Measurements from ENCODE around the gene RNASEH2B. TPM values are rescaled to one million over a fixed set of nuclear protein-coding genes. Genes with fewer than 3 reads are reported as not detected.

RNASEH2B gene
- polyA plus RNA-seq, 3 donors, result 30.9 to 71.5 (median 65.9) TPM

GRCh38 chr13:50916701-50917184 lies 7.2 kb downstream of the RNASEH2B start:
- Histone ChIP-seq H3K27me3 (ENCODE audit: control insufficient read depth in 2 of 2, insufficient read depth in 2 of 2, low read length in 2 of 2) (no peaks in the 10 kb centered on the region), H3K4me2 (replicated peaks; ENCODE audit: extremely low read depth, low read length, poor library complexity, severe bottlenecking) (peak overlapping the region; percentile 72), H3K27ac (ENCODE audit: low read depth in 1 of 2, low read length in 2 of 2) (peak overlapping the region; percentile 91 to 95), H4K20me1 (ENCODE audit: insufficient read depth, low read length) (peaks cover 4% of the 10 kb centered on the region), H2AFZ (ENCODE audit: insufficient read depth, low read depth, low read length, poor library complexity, severe bottlenecking) (peak overlapping the region; percentile 67), H3K79me2 (ENCODE audit: insufficient read depth, low read length) (peaks cover 98% of the 10 kb centered on the region), H3K36me3 (replicated peaks in 1 of 2; ENCODE audit: control insufficient read depth in 1 of 2, insufficient read depth in 2 of 2, low read length in 2 of 2) (no peaks in the 10 kb centered on the region), H3K4me3 (replicated peaks in 1 of 3; ENCODE audit: low read depth in 2 of 3, low read length in 3 of 3) (peak overlapping the region in 2 of 3 experiments; percentile 2 to 62), H3K9ac (ENCODE audit: insufficient read depth, low read length, poor library complexity, severe bottlenecking) (peak overlapping the region; percentile 41), H3K9me3 (replicated peaks in 1 of 2; ENCODE audit: control insufficient read depth in 1 of 2, insufficient read depth in 1 of 2, low read length in 2 of 2) (peaks cover 0 to under 1% of the 10 kb centered on the region in 2 donors), H3K4me1 (ENCODE audit: control insufficient read depth in 1 of 2, insufficient read depth in 2 of 2, low read length in 2 of 2) (peaks cover 75 to 87% of the 10 kb centered on the region in 2 donors)
- TF ChIP-seq CTCF (IDR thresholded peaks at IDR 0.05), result no peak
- intact Hi-C loops (cut with micrococcal nuclease), result loop anchor here (5.0 to 10.0 kb wide), 4 partner anchors 202 to 919 kb away; partner anchors contain the start of gene TRIM13 (in 1 of the 2)
- Mint-ChIP-seq H3K9me3 (peaks cover 0 to 1% (median 0%) of the 10 kb centered on the region in 7 donors), H3K36me3 (peaks cover 0 to 4% of the 10 kb centered on the region in 2 donors), H3K27ac (peak overlapping the region; percentile 94 to 99 (median 98)), H3K4me3 (peak overlapping the region; percentile 72), H3K27me3 (ENCODE audit: low read depth in 3 of 3) (no peaks in the 10 kb centered on the region), H3K4me1 (peaks cover 82% of the 10 kb centered on the region)
- no CpG with 5 or more reads among the region's 2 CpGs for WGBS (ENCODE audit: insufficient coverage)
- DNase-seq, result peak; percentile 65 to 82 (median 74)

GRCh38 chr13:50917572-50917971 lies 8.0 kb downstream of the RNASEH2B start:
- Mint-ChIP-seq H3K27me3 (ENCODE audit: low read depth in 3 of 3) (no peaks in the 10 kb centered on the region), H3K4me1 (peaks cover 75% of the 10 kb centered on the region), H3K4me3 (no peak overlapping the region), H3K27ac (peak overlapping the region; percentile 94 to 99 (median 98)), H3K9me3 (peaks cover 6 to 9% (median 7%) of the 10 kb centered on the region in 7 donors), H3K36me3 (peaks cover 5 to 8% of the 10 kb centered on the region in 2 donors)
- Histone ChIP-seq H3K9ac (ENCODE audit: insufficient read depth, low read length, poor library complexity, severe bottlenecking) (no peak overlapping the region), H2AFZ (ENCODE audit: insufficient read depth, low read depth, low read length, poor library complexity, severe bottlenecking) (peak overlapping the region; percentile 67), H3K79me2 (ENCODE audit: insufficient read depth, low read length) (peaks cover 98% of the 10 kb centered on the region), H3K27me3 (ENCODE audit: control insufficient read depth in 2 of 2, insufficient read depth in 2 of 2, low read length in 2 of 2) (no peaks in the 10 kb centered on the region), H3K4me1 (ENCODE audit: control insufficient read depth in 1 of 2, insufficient read depth in 2 of 2, low read length in 2 of 2) (peaks cover 74 to 87% of the 10 kb centered on the region in 2 donors), H3K36me3 (replicated peaks in 1 of 2; ENCODE audit: control insufficient read depth in 1 of 2, insufficient read depth in 2 of 2, low read length in 2 of 2) (peaks cover 0 to 6% of the 10 kb centered on the region in 2 donors), H3K4me2 (replicated peaks; ENCODE audit: extremely low read depth, low read length, poor library complexity, severe bottlenecking) (peak overlapping the region; percentile 72), H3K9me3 (replicated peaks in 1 of 2; ENCODE audit: control insufficient read depth in 1 of 2, insufficient read depth in 1 of 2, low read length in 2 of 2) (peaks cover 6 to 9% of the 10 kb centered on the region in 2 donors), H3K27ac (ENCODE audit: low read depth in 1 of 2, low read length in 2 of 2) (peak overlapping the region; percentile 91 to 95), H4K20me1 (ENCODE audit: insufficient read depth, low read length) (no peaks in the 10 kb centered on the region), H3K4me3 (replicated peaks in 1 of 3; ENCODE audit: low read depth in 2 of 3, low read length in 3 of 3) (peak overlapping the region in 1 of 3 experiments; percentile 62)
- TF ChIP-seq CTCF (IDR thresholded peaks at IDR 0.05), result no peak
- DNase-seq, result no peak
- intact Hi-C loops (cut with micrococcal nuclease), result loop anchor here (5.0 to 10.0 kb wide), 4 partner anchors 203 to 920 kb away; partner anchors contain the start of gene TRIM13 (in 1 of the 2)

Measured in CD14-positive monocyte (primary cell).